Smooth muscle cell of the pulmonary artery (primary cell): ENCODE measurements around the gene NTN1. TPM values are rescaled to one million over a fixed set of nuclear protein-coding genes. Genes with fewer than 3 reads are reported as not detected.

Experiments used
- total RNA-seq: library from RNA; depleted of rRNA; stranded (reverse); fragments of >200 nt; gene quantifications from 2 replicates; pipeline ENCODE4 v1.2.3, GENCODE V29; 2014

Gene NTN1
- total RNA-seq, result 0.26 and 1.3 TPM in 2 replicates

DNA sequence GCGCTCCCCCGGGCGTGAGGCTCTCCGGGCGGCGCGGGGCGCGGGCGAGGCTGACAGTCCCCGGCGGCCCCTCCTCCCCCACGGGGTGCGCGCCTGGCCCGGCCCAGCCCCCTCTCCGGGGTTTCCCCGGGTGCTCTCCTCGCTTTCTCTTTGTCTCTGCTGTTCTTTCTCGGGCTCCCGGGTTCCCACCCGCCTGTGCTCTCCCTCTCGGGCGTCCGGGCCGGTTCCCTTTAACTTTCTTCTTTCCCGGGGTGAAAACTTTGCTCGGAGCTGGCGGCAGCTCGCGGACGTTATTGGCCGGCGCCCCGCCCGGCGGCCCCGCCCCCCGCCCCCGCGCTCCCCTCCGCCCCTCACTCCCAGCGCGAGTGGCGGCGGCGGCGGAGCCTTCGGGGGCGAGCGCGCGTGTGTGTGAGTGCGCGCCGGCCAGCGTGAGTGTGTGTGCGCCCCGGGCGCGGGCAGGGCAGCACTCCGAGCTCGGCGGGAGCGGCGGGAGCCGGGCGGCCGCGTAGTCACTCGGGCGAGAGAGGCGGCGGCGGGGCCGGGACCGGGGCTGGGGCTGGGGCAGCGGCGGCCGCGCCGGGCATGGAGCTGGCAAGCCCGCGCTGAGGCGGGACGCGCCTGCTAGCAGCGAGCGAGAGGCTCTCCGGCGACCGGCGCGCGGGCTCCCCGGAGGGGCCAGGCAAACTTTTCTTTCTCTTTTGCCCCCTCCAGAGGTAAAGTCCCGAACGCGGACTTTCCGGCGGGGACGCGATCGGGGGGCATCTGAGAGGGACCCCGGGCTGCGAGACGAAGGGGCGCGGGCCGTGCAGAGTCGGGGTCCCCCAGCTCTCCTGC is at the start of gene NTN1:
Gene NTN1 (plus strand): TSS at position 353 of the 834 bp plus-strand sequence. CDS start 864 bp downstream, outside the sequence.

Other genes with a start within 250 kb of the NTN1 start
- gene MFSD6L, start 222.1 kb upstream of the NTN1 start, total RNA-seq, result not detected in 2 replicates
- gene PIK3R6, start 153.8 kb upstream of the NTN1 start, total RNA-seq, result not detected in 2 replicates
- gene PIK3R5, start 55.8 kb upstream of the NTN1 start, total RNA-seq, result 0.07 TPM in 1 of 2 replicates, not detected in the other